ENCODE results near the gene TBC1D5.

Gene TBC1D5

DNA sequence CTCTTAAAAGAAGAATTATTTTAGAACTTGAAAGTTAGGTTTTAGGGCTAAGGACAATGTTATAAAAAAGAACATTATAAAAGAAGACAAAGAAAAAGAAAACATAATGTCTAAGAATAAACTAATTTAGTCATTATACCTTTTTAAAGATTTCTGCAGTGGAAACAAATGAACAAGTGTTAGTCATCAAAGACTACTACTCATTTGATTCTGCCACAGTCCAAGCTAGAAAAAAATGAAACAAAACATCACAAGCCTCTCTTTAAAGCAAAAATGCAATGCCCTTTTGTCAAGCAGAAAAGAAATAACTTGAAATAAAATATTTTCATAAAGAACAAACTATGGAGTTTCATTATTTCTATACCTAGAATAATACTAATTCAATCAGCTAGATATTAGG lies 102.0 kb downstream of the TBC1D5 start:
- H3K9me3 ChIP-seq (ENCODE audit: control insufficient read depth, insufficient read depth, low read length), result no peaks in the 10 kb centered on the region
- no peak overlapping the region for H3K4me3 ChIP-seq (ENCODE audit: low read length)
- TF ChIP-seq, protein P1, sequence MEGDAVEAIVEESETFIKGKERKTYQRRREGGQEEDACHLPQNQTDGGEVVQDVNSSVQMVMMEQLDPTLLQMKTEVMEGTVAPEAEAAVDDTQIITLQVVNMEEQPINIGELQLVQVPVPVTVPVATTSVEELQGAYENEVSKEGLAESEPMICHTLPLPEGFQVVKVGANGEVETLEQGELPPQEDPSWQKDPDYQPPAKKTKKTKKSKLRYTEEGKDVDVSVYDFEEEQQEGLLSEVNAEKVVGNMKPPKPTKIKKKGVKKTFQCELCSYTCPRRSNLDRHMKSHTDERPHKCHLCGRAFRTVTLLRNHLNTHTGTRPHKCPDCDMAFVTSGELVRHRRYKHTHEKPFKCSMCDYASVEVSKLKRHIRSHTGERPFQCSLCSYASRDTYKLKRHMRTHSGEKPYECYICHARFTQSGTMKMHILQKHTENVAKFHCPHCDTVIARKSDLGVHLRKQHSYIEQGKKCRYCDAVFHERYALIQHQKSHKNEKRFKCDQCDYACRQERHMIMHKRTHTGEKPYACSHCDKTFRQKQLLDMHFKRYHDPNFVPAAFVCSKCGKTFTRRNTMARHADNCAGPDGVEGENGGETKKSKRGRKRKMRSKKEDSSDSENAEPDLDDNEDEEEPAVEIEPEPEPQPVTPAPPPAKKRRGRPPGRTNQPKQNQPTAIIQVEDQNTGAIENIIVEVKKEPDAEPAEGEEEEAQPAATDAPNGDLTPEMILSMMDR (IDR thresholded peaks at IDR 0.05; ENCODE audit: low read depth, low read length, poor library complexity, severe bottlenecking), result no peak
- TF ChIP-seq EZH2phosphoT487 (IDR thresholded peaks at IDR 0.05; ENCODE audit: borderline replicate concordance, low read length), result no peak
- H3K79me2 ChIP-seq (ENCODE audit: control insufficient read depth, low read length), result peaks cover 33% of the 10 kb centered on the region
- H3K27ac ChIP-seq (ENCODE audit: low read depth, low read length), result no peak overlapping the region
- H3F3A ChIP-seq (ENCODE audit: control insufficient read depth, insufficient read depth), result no peaks in the 10 kb centered on the region; the same call in 1 of the 2 replicates
- H3K4me2 ChIP-seq (ENCODE audit: low read length), result no peak overlapping the region
- H3K4me1 ChIP-seq (ENCODE audit: control insufficient read depth, low read length), result peaks cover 4% of the 10 kb centered on the region; the same call in 1 of the 2 replicates
- no peaks in the 10 kb centered on the region for H3K36me3 ChIP-seq (ENCODE audit: control insufficient read depth, low read length)
- no peaks in the 10 kb centered on the region for H4K20me1 ChIP-seq (ENCODE audit: control insufficient read depth, insufficient read depth, low read depth, low read length)
- H3K9me2 ChIP-seq (replicated peaks; ENCODE audit: control insufficient read depth, low read length), result no peaks in the 10 kb centered on the region
- H3K27me3 ChIP-seq (ENCODE audit: control insufficient read depth, low read length), result no peaks in the 10 kb centered on the region

DNA sequence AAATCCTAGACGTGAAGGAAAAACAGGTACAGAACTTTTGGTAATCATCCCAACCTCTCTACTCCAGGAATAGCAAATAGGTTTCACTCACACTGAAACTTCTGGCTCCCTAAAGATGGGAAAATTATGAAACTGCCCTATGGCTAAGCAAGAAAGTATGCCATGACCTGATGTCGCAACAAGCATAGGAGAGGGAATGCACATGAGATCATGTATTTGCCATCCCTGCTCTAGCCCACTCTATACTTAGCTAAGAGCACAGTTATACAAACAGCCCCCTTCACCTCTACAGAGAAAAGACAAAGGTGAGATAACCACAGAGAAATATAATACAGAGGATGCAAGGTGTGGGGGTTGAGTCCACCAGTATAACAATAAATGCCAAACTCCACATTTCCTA lies 102.7 kb downstream of the TBC1D5 start:
- H3K36me3 ChIP-seq (ENCODE audit: control insufficient read depth, low read length), result no peaks in the 10 kb centered on the region
- H3K9me2 ChIP-seq (replicated peaks; ENCODE audit: control insufficient read depth, low read length), result no peaks in the 10 kb centered on the region
- H4K20me1 ChIP-seq (ENCODE audit: control insufficient read depth, insufficient read depth, low read depth, low read length), result no peaks in the 10 kb centered on the region
- no peak overlapping the region for H3K4me3 ChIP-seq (ENCODE audit: low read length)
- H3K27me3 ChIP-seq (ENCODE audit: control insufficient read depth, low read length), result no peaks in the 10 kb centered on the region
- no peaks in the 10 kb centered on the region for H3F3A ChIP-seq (ENCODE audit: control insufficient read depth, insufficient read depth)
- no peaks in the 10 kb centered on the region for H3K4me1 ChIP-seq (ENCODE audit: control insufficient read depth, low read length)
- no peak overlapping the region for H3K27ac ChIP-seq (ENCODE audit: low read depth, low read length)
- peaks cover 31% of the 10 kb centered on the region for H3K79me2 ChIP-seq (ENCODE audit: control insufficient read depth, low read length)
- H3K9me3 ChIP-seq (ENCODE audit: control insufficient read depth, insufficient read depth, low read length), result no peaks in the 10 kb centered on the region
- no peak overlapping the region for H3K4me2 ChIP-seq (ENCODE audit: low read length)
- no peak for TF ChIP-seq EZH2phosphoT487 (IDR thresholded peaks at IDR 0.05; ENCODE audit: borderline replicate concordance, low read length)
- TF ChIP-seq, protein P1 (IDR thresholded peaks at IDR 0.05; ENCODE audit: low read depth, low read length, poor library complexity, severe bottlenecking), result no peak

DNA sequence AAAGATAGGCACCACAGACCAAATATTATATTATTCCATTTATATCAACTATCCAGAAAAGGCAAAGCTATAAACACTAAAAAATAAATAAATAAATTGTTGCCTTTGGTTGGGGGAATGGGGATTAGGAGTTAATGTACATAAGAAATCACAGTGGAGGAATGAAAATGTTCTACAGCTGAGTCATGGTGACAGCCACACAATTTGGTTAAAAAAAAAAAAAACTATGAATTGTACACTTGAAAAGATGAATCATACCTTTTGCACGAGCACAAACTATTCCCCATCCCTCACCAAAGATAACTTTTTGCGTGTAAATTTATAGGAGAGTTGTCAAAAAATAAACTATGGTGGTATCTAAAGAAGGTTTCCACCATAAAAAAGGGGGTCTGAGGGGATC lies 103.2 kb downstream of the TBC1D5 start:
- H3K27me3 ChIP-seq (ENCODE audit: control insufficient read depth, low read length), result no peaks in the 10 kb centered on the region
- H3K36me3 ChIP-seq (ENCODE audit: control insufficient read depth, low read length), result no peaks in the 10 kb centered on the region
- no peaks in the 10 kb centered on the region for H3K9me2 ChIP-seq (replicated peaks; ENCODE audit: control insufficient read depth, low read length)
- no peaks in the 10 kb centered on the region for H3F3A ChIP-seq (ENCODE audit: control insufficient read depth, insufficient read depth)
- TF ChIP-seq EZH2phosphoT487 (IDR thresholded peaks at IDR 0.05; ENCODE audit: borderline replicate concordance, low read length), result no peak
- TF ChIP-seq, protein P1 (IDR thresholded peaks at IDR 0.05; ENCODE audit: low read depth, low read length, poor library complexity, severe bottlenecking), result no peak
- no peaks in the 10 kb centered on the region for H4K20me1 ChIP-seq (ENCODE audit: control insufficient read depth, insufficient read depth, low read depth, low read length)
- peaks cover 26% of the 10 kb centered on the region for H3K79me2 ChIP-seq (ENCODE audit: control insufficient read depth, low read length)
- H3K4me1 ChIP-seq (ENCODE audit: control insufficient read depth, low read length), result no peaks in the 10 kb centered on the region
- H3K27ac ChIP-seq (ENCODE audit: low read depth, low read length), result no peak overlapping the region
- H3K4me2 ChIP-seq (ENCODE audit: low read length), result no peak overlapping the region
- no peaks in the 10 kb centered on the region for H3K9me3 ChIP-seq (ENCODE audit: control insufficient read depth, insufficient read depth, low read length)
- H3K4me3 ChIP-seq (ENCODE audit: low read length), result no peak overlapping the region
